NT2/D1 (cell line): Measurements from ENCODE around the gene CSF3R.

Experiments used
- YY1 ChIP-seq: IDR thresholded peaks from 2 replicates; pipeline ENCODE4 v1.6.1; 2011; ENCODE audit not compliant: insufficient read length, insufficient read depth
- ZNF274 ChIP-seq: IDR thresholded peaks from 2 replicates; pipeline ENCODE4 v1.6.1; 2011; ENCODE audit warnings: mild to moderate bottlenecking, low read depth, low read length

GRCh38 chr1:36446271-36446670 is 36.4 kb downstream of the CSF3R start:
- TF ChIP-seq YY1 (no peak), ZNF274 (no peak)
